ENCODE measurements around the gene HSD17B2.

HSD17B2 gene

DNA sequence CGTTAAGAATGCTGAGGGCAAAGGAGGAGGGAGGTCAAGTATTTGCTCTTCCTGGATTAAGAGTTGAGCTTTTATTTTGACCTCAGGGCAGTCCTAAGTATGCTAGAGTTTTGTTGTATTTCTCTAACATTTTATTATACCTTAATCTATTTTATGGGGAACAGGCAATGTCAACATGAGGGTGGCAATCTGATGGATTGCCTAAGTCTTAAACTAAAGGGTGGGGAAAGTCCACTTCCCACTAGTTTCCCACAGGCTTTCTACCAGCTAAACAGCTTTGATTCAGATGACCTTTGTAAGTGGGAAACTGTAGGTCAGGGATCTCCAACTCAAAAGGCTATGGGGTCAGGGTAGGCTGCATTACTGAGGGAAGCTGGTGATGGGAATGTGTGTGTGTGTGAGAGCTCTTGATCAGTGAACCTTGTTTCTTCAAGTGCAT, 24.9 kb downstream of the HSD17B2 start:
- peak in 1 of 2 experiments; percentile 62 for DNase-seq (ENCODE audit: low read depth in 1 of 2, low spot score in 1 of 2)
- TF ChIP-seq JUND (IDR thresholded peaks at IDR 0.05; ENCODE audit: low read depth), result peak; percentile 82
- in situ Hi-C loops (cut with HindIII; ENCODE audit: low pct_unique_long_range_greater_than_20kb, low sequenced_read_pairs), result no loop called here

DNA sequence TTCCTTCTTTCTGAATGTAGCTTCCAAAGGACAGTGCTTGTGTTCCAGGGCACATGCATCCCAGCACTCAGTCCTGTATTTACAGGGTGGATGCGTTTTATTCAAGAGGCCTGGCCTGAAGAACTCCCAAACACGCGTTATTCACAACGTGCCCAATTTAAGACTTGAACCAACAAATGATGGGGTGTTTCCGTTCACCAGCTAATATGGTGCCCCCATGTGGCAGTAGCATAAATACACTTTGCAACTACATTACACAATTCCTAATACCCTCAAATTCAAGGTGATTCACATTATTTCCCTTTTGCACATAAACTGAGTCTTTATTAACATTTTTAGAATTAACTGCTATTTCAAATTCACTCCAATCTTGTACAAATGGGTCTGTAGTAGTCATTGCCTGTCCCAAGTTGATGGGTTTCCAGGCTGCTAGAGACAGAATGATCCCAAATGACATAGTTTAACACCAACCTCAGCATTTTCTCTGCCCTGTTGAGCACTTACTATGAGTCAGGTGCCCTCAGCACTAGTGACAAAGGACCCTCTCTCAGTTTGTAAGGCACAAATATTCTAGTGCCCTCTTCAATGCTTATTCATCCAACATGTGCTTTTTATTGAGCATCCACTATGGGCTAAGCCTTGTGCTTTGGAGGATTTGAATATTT, 26.9 kb downstream of the HSD17B2 start:
- DNase-seq (ENCODE audit: low read depth in 1 of 2, low spot score in 1 of 2), result peak in 1 of 2 experiments; percentile 74
- in situ Hi-C loops (cut with HindIII; ENCODE audit: low pct_unique_long_range_greater_than_20kb, low sequenced_read_pairs), result no loop called here
- no peak for TF ChIP-seq JUND (IDR thresholded peaks at IDR 0.05; ENCODE audit: low read depth)

DNA sequence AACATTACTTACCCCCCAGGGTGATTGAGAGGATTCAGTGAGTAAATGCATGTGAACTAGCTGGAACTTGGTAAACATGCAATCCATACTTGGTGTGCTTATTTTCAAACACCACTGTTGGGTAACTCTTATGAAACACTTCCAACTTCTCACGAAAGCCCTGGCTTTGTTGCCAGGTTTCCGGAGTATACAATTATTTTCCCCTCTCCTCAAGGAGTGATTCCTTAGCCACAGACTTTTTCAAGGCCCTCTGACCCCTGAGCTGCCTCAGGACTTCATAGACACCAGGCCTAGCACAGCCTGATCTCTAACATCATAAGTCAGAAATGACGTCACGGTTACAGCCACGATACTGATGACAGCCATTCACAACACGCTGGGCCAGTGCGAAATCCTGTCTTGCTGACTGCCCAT, 27.6 kb downstream of the HSD17B2 start:
- in situ Hi-C loops (cut with HindIII; ENCODE audit: low pct_unique_long_range_greater_than_20kb, low sequenced_read_pairs), result no loop called here
- no peak for TF ChIP-seq JUND (IDR thresholded peaks at IDR 0.05; ENCODE audit: low read depth)

DNA sequence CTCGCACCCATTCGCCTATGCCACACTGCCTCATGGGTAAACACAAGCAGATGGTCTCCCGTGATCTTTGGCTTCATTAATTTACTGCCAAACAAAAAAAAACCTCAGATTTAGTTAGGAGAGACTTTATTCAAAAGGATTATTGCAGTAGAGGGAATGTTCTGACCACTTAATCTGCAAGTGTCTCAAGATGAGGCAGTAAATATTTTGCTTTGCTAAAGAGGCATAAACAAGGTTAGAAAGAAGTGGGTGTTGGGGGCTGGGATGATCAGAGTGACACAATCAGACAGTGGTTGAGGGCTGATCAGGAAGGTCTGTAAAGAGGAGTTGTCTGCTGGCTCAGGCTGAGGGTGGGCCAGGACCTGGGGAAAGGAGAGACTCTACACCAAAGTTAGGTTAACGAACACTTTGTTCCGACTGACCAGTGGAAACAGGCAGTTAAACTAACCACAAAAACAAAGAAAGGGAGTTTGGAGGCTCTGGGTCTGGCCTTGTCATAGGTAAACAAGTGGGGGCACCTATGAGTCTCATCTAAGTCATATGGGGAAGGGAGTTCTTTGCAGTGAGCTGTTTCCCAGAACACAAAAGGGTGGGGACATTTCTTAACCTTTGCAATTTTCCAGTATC, 28.5 kb downstream of the HSD17B2 start:
- in situ Hi-C loops (cut with HindIII; ENCODE audit: low pct_unique_long_range_greater_than_20kb, low sequenced_read_pairs), result no loop called here
- no peak for DNase-seq (ENCODE audit: low read depth in 1 of 2, low spot score in 1 of 2)
- TF ChIP-seq JUND (IDR thresholded peaks at IDR 0.05; ENCODE audit: low read depth), result no peak

More for the DNA sequence above, 27.6 kb downstream of the HSD17B2 start:
- DNase-seq (ENCODE audit: low read depth in 1 of 2, low spot score in 1 of 2), result peak in 1 of 2 experiments; percentile 47

DNA sequence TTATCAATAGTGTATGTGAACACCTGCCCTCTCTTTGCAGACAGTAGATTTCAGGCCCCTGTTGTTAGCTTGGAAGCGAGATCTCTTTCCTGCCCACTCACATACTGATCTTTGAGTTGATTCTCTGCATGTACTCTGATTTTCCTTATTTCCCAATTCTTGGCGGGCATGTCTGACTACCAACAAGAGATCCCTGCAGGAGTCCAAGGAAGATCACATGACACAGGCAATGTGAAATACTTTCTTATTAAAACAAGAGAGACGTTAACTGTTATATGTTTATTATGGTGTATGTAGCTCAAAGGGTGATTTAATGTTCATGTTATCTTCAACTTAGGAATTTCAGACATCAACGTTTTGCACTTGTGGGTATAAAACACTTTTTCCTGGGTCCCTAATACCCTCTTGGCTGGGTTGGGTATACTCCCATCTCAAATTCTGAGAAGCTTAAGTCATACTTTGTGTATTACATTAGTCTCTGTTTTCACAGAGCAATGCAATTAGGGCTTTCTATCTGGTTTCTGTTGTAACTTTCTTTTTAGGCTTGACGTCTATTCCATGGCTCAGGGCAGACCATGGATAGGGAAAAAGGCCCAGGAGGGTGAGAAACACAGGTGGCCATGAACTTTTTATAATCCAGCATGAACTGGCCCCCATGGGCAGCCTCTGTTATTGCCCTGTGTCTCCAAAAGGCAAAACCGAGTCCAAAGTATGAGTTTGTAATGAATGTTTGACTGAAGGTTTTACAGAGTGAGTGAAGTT, 32.2 kb downstream of the HSD17B2 start:
- DNase-seq (ENCODE audit: low read depth in 1 of 2, low spot score in 1 of 2), result no peak
- no peak for TF ChIP-seq JUND (IDR thresholded peaks at IDR 0.05; ENCODE audit: low read depth)
- in situ Hi-C loops (cut with HindIII; ENCODE audit: low pct_unique_long_range_greater_than_20kb, low sequenced_read_pairs), result no loop called here

DNA sequence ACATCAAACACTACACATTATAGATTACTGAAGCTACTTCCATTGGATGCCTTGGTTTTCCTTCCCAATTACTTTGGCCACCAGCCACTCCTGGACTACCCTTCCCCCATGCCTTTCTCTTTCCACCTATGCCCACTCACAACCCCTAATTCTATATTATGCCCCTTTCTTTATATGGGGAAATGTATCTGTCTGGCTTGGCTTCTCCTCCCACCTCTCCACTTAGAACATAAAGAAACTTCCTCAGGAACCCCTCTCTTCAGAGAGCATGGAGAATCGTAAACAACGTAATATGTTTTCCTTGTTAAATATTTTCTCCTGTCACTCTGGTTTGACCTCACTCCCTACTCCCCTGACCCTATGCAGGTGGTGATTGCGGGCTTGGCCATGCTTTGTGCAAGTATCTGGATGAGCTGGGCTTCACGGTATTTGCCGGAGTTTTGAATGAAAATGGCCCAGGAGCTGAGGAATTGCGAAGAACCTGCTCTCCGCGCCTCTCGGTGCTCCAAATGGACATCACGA, 32.8 kb downstream of the HSD17B2 start:
- no peak for TF ChIP-seq JUND (IDR thresholded peaks at IDR 0.05; ENCODE audit: low read depth)
- in situ Hi-C loops (cut with HindIII; ENCODE audit: low pct_unique_long_range_greater_than_20kb, low sequenced_read_pairs), result no loop called here
- DNase-seq (ENCODE audit: low read depth in 1 of 2, low spot score in 1 of 2), result no peak

DNA sequence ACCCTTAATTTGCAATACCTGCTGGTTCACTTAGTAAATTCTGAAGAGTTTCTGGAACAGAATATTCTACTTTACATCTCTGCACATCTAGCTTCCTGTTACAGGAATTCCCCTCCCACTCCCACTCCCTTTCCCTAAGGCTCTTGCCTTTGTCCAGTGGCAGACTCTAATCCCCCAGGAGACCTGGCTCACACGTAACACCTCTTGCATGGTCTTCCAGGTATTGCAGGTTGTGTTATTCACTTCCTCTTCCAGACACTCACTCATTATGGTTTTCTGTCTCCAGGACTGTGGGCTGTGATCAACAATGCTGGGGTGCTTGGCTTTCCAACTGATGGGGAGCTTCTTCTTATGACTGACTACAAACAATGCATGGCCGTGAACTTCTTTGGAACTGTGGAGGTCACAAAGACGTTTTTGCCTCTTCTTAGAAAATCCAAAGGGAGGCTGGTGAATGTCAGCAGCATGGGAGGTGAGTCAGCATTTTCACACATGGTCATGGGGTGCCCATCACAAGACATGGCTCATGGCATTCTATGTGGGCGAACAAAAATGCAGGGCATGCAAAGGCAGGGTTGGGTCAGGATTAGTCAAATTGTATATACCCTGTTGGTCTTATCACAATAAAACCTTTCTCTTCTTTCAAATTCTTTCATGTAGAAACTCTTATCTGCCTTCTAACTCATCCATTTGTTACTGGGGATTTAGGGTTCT, 35.8 kb downstream of the HSD17B2 start:
- peak in 1 of 2 experiments; percentile 35 for DNase-seq (ENCODE audit: low read depth in 1 of 2, low spot score in 1 of 2)
- TF ChIP-seq JUND (IDR thresholded peaks at IDR 0.05; ENCODE audit: low read depth), result no peak
- in situ Hi-C loops (cut with HindIII; ENCODE audit: low pct_unique_long_range_greater_than_20kb, low sequenced_read_pairs), result no loop called here

DNA sequence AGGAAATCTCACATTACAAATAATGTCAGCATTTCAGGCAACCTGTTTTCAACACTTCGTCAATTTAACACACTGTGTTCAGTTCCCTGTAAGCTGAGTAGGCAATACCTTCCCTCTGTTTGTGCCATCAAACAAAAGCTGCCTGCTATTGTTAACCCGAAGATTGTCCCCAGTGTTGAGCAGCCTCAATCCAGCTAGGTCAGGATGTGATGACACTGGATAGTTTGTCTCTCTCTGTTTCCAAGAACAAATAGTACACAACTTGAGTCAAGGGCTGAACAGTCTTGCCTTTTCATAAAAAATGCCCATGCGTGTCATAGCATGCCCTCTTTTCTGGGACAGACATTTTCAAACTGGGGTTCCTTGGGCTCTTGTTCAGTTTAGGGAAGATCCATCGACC, 36.4 kb downstream of the HSD17B2 start:
- in situ Hi-C loops (cut with HindIII; ENCODE audit: low pct_unique_long_range_greater_than_20kb, low sequenced_read_pairs), result no loop called here
- no peak for TF ChIP-seq JUND (IDR thresholded peaks at IDR 0.05; ENCODE audit: low read depth)
- DNase-seq (ENCODE audit: low read depth in 1 of 2, low spot score in 1 of 2), result no peak

DNA sequence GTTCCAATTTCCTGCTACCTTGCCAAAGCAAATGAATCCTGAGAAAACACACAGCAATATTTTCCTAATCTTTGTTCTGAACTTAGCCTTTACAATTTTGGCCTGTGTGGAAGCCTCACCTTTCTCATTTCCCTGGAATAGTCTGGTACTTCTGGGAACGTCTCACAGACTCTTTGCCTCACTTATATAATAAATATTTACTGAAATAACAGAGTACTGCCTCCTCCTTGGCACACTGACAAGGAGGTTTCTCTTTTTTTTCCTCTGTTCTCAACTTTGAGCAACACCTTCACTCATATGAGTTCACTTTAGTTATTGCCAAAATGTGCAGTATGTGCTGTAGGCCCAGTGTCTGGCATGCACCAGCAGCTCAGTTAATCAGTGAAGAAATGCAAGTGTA, 37.3 kb downstream of the HSD17B2 start:
- TF ChIP-seq JUND (IDR thresholded peaks at IDR 0.05; ENCODE audit: low read depth), result no peak
- in situ Hi-C loops (cut with HindIII; ENCODE audit: low pct_unique_long_range_greater_than_20kb, low sequenced_read_pairs), result no loop called here
- peak in 1 of 2 experiments; percentile 76 for DNase-seq (ENCODE audit: low read depth in 1 of 2, low spot score in 1 of 2)

DNA sequence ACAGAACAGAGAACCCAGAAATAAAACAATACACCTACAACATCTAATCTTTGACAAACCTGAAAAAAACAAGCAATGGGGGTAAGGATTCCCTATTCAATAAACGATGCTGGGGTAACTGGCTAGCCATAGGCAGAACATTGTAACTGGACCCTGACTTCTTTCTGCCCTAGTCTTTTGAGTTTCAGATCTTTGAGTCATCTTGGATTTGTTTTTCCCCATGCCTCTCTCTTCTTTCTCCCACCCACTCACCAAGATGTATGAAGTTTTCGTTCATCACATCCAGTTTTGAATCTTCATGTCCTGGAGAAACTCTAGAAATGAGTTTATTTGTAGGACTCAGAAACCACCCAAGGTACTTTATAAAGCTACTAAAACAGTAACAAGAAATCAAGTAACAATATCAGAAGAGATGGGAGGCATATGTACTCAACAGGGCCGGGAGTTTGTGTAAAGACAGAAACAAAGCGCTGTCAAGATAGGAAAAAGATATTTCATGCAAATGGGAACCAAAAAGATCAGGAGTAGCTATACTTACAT, 39.0 kb downstream of the HSD17B2 start:
- no peak for DNase-seq (ENCODE audit: low read depth in 1 of 2, low spot score in 1 of 2)
- in situ Hi-C loops (cut with HindIII; ENCODE audit: low pct_unique_long_range_greater_than_20kb, low sequenced_read_pairs), result no loop called here
- no peak for TF ChIP-seq JUND (IDR thresholded peaks at IDR 0.05; ENCODE audit: low read depth)

DNA sequence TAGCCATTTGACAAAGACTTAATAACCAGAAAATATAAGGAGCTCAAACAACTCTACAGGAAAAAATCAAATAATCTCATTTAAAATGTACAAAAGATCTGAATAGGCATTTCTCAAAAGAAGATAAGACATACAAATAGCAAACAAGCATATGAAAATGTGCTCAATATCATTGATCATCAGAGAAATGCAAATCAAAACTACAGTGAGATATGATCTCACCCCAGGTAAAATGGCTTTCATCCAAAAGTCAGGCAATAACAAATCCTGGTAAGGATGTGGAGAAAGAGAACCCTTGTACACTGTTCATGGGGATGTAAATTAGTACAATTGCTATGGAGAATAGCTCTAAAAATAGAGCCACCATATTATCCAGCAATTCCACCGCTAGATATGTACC, 43.1 kb downstream of the HSD17B2 start:
- peak in 1 of 2 experiments; percentile 56 for DNase-seq (ENCODE audit: low read depth in 1 of 2, low spot score in 1 of 2)
- in situ Hi-C loops (cut with HindIII; ENCODE audit: low pct_unique_long_range_greater_than_20kb, low sequenced_read_pairs), result no loop called here

DNA sequence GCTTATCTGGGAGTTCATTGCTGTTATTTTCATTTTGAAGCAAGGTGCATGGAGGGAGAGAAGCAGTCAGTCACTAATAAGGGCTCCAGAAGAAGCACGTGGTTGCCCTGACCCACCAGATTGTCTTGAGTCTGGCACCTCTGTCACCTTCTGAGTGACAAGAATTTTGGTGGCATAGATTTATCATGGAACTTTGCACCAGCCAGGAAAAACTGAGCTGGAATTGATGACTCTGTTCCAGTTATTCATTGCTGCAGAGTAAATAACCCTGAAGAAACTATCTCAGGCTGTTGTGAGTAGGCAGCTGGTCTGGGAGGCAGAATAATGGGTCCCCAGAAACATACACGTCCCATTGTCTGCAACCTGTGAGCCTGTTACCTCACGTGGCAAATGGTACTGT, 44.8 kb downstream of the HSD17B2 start:
- no peak for DNase-seq (ENCODE audit: low read depth in 1 of 2, low spot score in 1 of 2)
- in situ Hi-C loops (cut with HindIII; ENCODE audit: low pct_unique_long_range_greater_than_20kb, low sequenced_read_pairs), result no loop called here
- no peak for TF ChIP-seq JUND (IDR thresholded peaks at IDR 0.05; ENCODE audit: low read depth)

More for the DNA sequence above, 43.1 kb downstream of the HSD17B2 start:
- peak; percentile 70 for TF ChIP-seq JUND (IDR thresholded peaks at IDR 0.05; ENCODE audit: low read depth)
